H1 (cell line): Measurements from ENCODE around the gene HOXD11. TPM values are rescaled to one million over a fixed set of nuclear protein-coding genes. Genes with fewer than 3 reads are reported as not detected.

Experiments
- CTBP2 ChIP-seq: IDR thresholded peaks from 2 replicates; pipeline ENCODE4 v1.7.0; 2011; ENCODE audit warnings: borderline replicate concordance, mild to moderate bottlenecking, moderate library complexity, mixed read lengths, low read length; ENCODE audit not compliant: insufficient read depth, insufficient read length
- E2F6 ChIP-seq: IDR thresholded peaks from 2 replicates; pipeline ENCODE4 v1.6.1; 2012; ENCODE audit warnings: inconsistent platforms
- EZH2 ChIP-seq: fragments of 200-600 bp; sonication (generic); IDR thresholded peaks from 2 replicates; pipeline ENCODE4 v1.7.1; 2012; ENCODE audit warnings: low read depth, mild to moderate bottlenecking, moderate library complexity, low read length, inconsistent platforms; ENCODE audit not compliant: severe bottlenecking
- GTF2F1 ChIP-seq: IDR thresholded peaks from 2 replicates; pipeline ENCODE4 v1.6.1; 2012; ENCODE audit warnings: low read depth, low read length, improper control_type of control experiment, borderline replicate concordance
- JUND ChIP-seq: IDR thresholded peaks from 2 replicates; pipeline ENCODE4 v1.6.1; 2011; ENCODE audit warnings: mild to moderate bottlenecking, improper control_type of control experiment, low read length
- KDM4A ChIP-seq: IDR thresholded peaks from one replicate; pipeline ENCODE4 v1.7.1; 2012; ENCODE audit warnings: low read depth, mild to moderate bottlenecking, moderate library complexity, low read length, inconsistent platforms; ENCODE audit not compliant: severe bottlenecking
- polyA plus RNA-seq, 7 experiments: library from polyadenylated mRNA; depleted of rRNA in 3 of 7; stranded (reverse) in 5 of 7; unstranded in 2 of 7; fragments of >200 nt in 5 of 7; fragments of 200-250 nt in 2 of 7; gene quantifications; 1 replicate in 5 of 7; 2 replicates in 1 of 7; 4 replicates in 1 of 7; pipeline versions ENCODE4 v1.2.1 to v1.2.3, GENCODE V29; 2011 to 2013; ENCODE audit warnings: missing spikeins in 2 of 7, mixed read lengths in 2 of 7
- total RNA-seq: library from RNA; stranded (reverse); fragmentation: NEBNext Ultra II Directional; extraction: Animal tissue kit (Norgen Biotek cat#: 25700); gene quantifications from 2 replicates; pipeline ENCODE4 v1.2.1, GENCODE V29; 2021

The HOXD11 gene
- total and polyA plus RNA-seq, 2 of the 8 experiments (the other 6 are each of a cell fraction or from before 2014, with no cell fraction given) = not detected

- TF ChIP-seq CTBP2 (no peak), EZH2 (peak; percentile 93), JUND (no peak), E2F6 (peak; percentile 77), KDM4A (peak; percentile 15), GTF2F1 (no peak)
Observed at GRCh38 chr2:176082824-176083751, 24.0 kb upstream of the HOXD11 start (continued).
